ENCODE data around the gene NGLY1.

Gene NGLY1

DNA sequence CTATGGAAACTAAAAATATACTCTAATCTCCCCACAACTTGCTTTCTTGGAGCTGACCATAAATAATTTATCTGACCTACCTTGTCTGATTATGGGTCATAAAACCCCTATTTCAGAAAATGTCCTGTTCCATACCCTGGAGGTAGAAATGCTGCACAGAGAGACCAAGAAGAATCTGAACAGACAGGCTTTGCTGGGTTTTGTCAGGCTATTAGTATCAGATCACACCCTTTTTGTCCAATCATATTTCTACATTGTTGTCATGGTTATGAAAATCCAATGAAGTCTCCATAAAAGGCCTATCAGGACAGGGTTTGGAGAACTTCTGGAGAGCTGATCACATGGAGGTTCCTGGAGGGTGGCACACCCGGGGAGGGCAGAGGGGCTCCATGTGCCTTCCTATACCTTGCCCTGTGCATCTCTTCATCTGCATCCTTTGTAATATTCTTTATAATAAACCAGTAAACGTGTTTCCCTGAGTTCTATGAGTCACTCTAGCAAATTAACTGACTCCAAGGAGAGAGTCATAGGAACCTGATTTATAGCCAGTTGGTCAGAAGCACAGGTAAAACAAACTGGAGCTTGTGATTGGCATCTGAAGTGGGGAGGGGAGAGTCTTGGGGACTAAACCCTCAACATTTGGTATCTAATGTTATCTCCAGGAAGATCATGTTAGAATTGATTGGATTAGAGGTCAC, 58.1 kb downstream of the NGLY1 start:
- TF ChIP-seq, protein P1, sequence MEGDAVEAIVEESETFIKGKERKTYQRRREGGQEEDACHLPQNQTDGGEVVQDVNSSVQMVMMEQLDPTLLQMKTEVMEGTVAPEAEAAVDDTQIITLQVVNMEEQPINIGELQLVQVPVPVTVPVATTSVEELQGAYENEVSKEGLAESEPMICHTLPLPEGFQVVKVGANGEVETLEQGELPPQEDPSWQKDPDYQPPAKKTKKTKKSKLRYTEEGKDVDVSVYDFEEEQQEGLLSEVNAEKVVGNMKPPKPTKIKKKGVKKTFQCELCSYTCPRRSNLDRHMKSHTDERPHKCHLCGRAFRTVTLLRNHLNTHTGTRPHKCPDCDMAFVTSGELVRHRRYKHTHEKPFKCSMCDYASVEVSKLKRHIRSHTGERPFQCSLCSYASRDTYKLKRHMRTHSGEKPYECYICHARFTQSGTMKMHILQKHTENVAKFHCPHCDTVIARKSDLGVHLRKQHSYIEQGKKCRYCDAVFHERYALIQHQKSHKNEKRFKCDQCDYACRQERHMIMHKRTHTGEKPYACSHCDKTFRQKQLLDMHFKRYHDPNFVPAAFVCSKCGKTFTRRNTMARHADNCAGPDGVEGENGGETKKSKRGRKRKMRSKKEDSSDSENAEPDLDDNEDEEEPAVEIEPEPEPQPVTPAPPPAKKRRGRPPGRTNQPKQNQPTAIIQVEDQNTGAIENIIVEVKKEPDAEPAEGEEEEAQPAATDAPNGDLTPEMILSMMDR (IDR thresholded peaks at IDR 0.05; ENCODE audit: low read length): no peak
- TF ChIP-seq EZH2 (optimal IDR thresholded peaks at IDR 0.05; ENCODE audit: low read depth, low read length) (no peak), EZH2phosphoT487 (IDR thresholded peaks at IDR 0.05; ENCODE audit: low read length) (no peak)
- no peaks in the 10 kb centered on the region for H3K9me2 ChIP-seq (replicated peaks; ENCODE audit: insufficient read depth, low read length)
- H3K4me3 ChIP-seq (ENCODE audit: low read length): no peak overlapping the region
- no peaks in the 10 kb centered on the region for H3K79me2 ChIP-seq (ENCODE audit: low read length)
- no peak overlapping the region for H3K9ac ChIP-seq (ENCODE audit: low read length)
- H3K27me3 ChIP-seq (replicated peaks; ENCODE audit: insufficient read depth, low read length): no peaks in the 10 kb centered on the region
- no peak overlapping the region for H3K27ac ChIP-seq (ENCODE audit: low read length)
- no peaks in the 10 kb centered on the region for H3F3A ChIP-seq (ENCODE audit: insufficient read depth, low read length)
- H2AFZ ChIP-seq (ENCODE audit: low read length): no peak overlapping the region
- no peaks in the 10 kb centered on the region for H3K9me3 ChIP-seq (replicated peaks; ENCODE audit: insufficient read depth, low read length)
- H3K4me2 ChIP-seq (ENCODE audit: low read depth, low read length): no peak overlapping the region
- no peaks in the 10 kb centered on the region for H4K20me1 ChIP-seq (ENCODE audit: insufficient read depth, low read length)
- H3K36me3 ChIP-seq (replicated peaks; ENCODE audit: insufficient read depth, low read length): peaks cover 4% of the 10 kb centered on the region; the same call in 1 of the 2 replicates
- no peak for DNase-seq
- H3K4me1 ChIP-seq (ENCODE audit: low read length): peaks cover 14% of the 10 kb centered on the region

DNA sequence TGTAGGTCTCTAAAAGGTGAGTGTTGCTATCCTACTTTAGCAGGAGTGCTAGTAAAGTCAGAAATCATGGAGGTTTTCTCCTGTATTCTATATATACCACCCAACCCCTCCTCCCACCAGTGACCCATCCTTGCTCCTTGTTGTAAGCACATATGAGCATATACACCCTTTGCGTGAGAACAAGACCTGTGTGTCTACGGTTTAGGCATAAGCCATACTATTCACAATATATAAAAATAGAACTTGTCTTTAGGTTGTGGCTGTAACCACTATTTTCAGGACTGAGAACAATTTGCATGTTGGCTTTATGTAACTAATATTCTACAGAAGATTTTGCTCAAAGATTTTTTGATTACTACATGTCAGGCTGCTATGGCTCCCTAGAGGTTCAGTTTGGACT, 59.4 kb downstream of the NGLY1 start:
- Histone ChIP-seq H3K9ac (ENCODE audit: low read length) (no peak overlapping the region), H3K4me3 (ENCODE audit: low read length) (no peak overlapping the region), H3F3A (ENCODE audit: insufficient read depth, low read length) (no peaks in the 10 kb centered on the region), H3K79me2 (ENCODE audit: low read length) (no peaks in the 10 kb centered on the region), H3K27ac (ENCODE audit: low read length) (no peak overlapping the region), H3K9me2 (replicated peaks; ENCODE audit: insufficient read depth, low read length) (no peaks in the 10 kb centered on the region), H3K4me2 (ENCODE audit: low read depth, low read length) (peak overlapping the region; percentile 18; the same call in 1 of the 2 replicates), H3K27me3 (replicated peaks; ENCODE audit: insufficient read depth, low read length) (no peaks in the 10 kb centered on the region), H3K36me3 (replicated peaks; ENCODE audit: insufficient read depth, low read length) (peaks cover 4% of the 10 kb centered on the region; the same call in 1 of the 2 replicates), H3K4me1 (ENCODE audit: low read length) (peaks cover 14% of the 10 kb centered on the region), H3K9me3 (replicated peaks; ENCODE audit: insufficient read depth, low read length) (no peaks in the 10 kb centered on the region), H4K20me1 (ENCODE audit: insufficient read depth, low read length) (no peaks in the 10 kb centered on the region), H2AFZ (ENCODE audit: low read length) (no peak overlapping the region)
- TF ChIP-seq EZH2phosphoT487 (IDR thresholded peaks at IDR 0.05; ENCODE audit: low read length) (no peak), EZH2 (optimal IDR thresholded peaks at IDR 0.05; ENCODE audit: low read depth, low read length) (no peak)
- TF ChIP-seq, protein P1 (IDR thresholded peaks at IDR 0.05; ENCODE audit: low read length): no peak
- peak; percentile 33 for DNase-seq

DNA sequence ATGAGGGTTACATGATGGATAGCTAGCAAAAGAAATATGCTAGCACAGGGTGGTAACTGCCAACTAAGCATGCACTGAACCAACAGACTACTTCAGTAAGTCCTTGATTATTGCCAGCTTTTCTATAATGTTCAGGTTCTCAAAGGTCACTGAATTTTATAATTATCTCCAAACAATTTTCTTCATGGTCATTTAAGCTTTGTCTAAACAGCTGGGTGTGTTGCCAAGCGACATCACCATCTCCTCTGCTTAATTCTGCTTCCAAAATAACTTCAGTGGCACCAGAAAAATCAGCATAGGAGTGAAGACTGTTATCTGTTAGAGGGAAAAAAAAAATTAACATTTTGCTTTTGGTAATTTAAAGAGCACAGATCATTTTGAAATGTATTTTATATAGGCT, 63.9 kb downstream of the NGLY1 start:
- Histone ChIP-seq H2AFZ (ENCODE audit: low read length) (no peak overlapping the region), H3K9ac (ENCODE audit: low read length) (no peak overlapping the region), H3K4me1 (ENCODE audit: low read length) (peaks cover 5% of the 10 kb centered on the region), H3K27ac (ENCODE audit: low read length) (no peak overlapping the region), H3K4me3 (ENCODE audit: low read length) (no peak overlapping the region), H3K79me2 (ENCODE audit: low read length) (no peaks in the 10 kb centered on the region), H3K27me3 (replicated peaks; ENCODE audit: insufficient read depth, low read length) (no peaks in the 10 kb centered on the region), H3F3A (ENCODE audit: insufficient read depth, low read length) (no peaks in the 10 kb centered on the region), H3K36me3 (replicated peaks; ENCODE audit: insufficient read depth, low read length) (peaks cover 4% of the 10 kb centered on the region; the same call in 1 of the 2 replicates), H3K9me2 (replicated peaks; ENCODE audit: insufficient read depth, low read length) (no peaks in the 10 kb centered on the region), H3K9me3 (replicated peaks; ENCODE audit: insufficient read depth, low read length) (no peaks in the 10 kb centered on the region), H4K20me1 (ENCODE audit: insufficient read depth, low read length) (no peaks in the 10 kb centered on the region), H3K4me2 (ENCODE audit: low read depth, low read length) (no peak overlapping the region)
- TF ChIP-seq EZH2phosphoT487 (IDR thresholded peaks at IDR 0.05; ENCODE audit: low read length) (no peak), EZH2 (optimal IDR thresholded peaks at IDR 0.05; ENCODE audit: low read depth, low read length) (no peak)
- TF ChIP-seq, protein P1 (IDR thresholded peaks at IDR 0.05; ENCODE audit: low read length): no peak
- no peak for DNase-seq

Data from MM.1S (cell line).